IMR-90 (cell line): ENCODE results near the gene NKAP.
"Not testable (repeated sequence)": the region's sequence is repeated elsewhere in the genome, so short reads cannot be mapped to it uniquely, and the experiment has no call there.

Experiments
- CEBPB ChIP-seq: IDR thresholded peaks from 2 replicates; pipeline ENCODE4 v1.6.1; 2012; ENCODE audit warnings: low read depth, low read length, improper control_type of control experiment
- CHD1 ChIP-seq: IDR thresholded peaks from 2 replicates; pipeline ENCODE4 v1.6.1; 2012; ENCODE audit warnings: low read depth, low read length, improper control_type of control experiment
- CTCF ChIP-seq: conservative IDR thresholded peaks from 2 replicates; pipeline ENCODE4 v1.5.1; 2012; ENCODE audit warnings: mild to moderate bottlenecking, low read depth, low read length, improper control_type of control experiment
- MXI1 ChIP-seq: IDR thresholded peaks from 2 replicates; pipeline ENCODE4 v1.6.1; 2012; ENCODE audit warnings: low read depth, mild to moderate bottlenecking, low read length, moderate library complexity, borderline replicate concordance
- POLR2A ChIP-seq: IDR thresholded peaks from 2 replicates; pipeline ENCODE4 v1.6.1; 2012; ENCODE audit warnings: mild to moderate bottlenecking, low read depth, low read length
- RAD21 ChIP-seq: IDR thresholded peaks from 2 replicates; pipeline ENCODE4 v1.6.1; 2012; ENCODE audit warnings: low read length, improper control_type of control experiment
- RCOR1 ChIP-seq: IDR thresholded peaks from 2 replicates; pipeline ENCODE4 v1.6.1; 2012; ENCODE audit warnings: mild to moderate bottlenecking, low read length, improper control_type of control experiment; ENCODE audit not compliant: insufficient replicate concordance
- RFX5 ChIP-seq: IDR thresholded peaks from 2 replicates; pipeline ENCODE4 v1.8.0; 2012; ENCODE audit warnings: low read depth, mild to moderate bottlenecking, low read length, moderate library complexity
- USF2 ChIP-seq: fragments of 150-350 bp; IDR thresholded peaks from 2 replicates; pipeline ENCODE4 v1.6.1; 2017; ENCODE audit warnings: mild to moderate bottlenecking, antibody characterized with exemption, low read length, low read depth

GRCh38 chrX:119966837-119967236, 23.3 kb upstream of the NKAP start:
- TF ChIP-seq POLR2A, CTCF, MXI1, RCOR1, CEBPB, USF2, CHD1, RAD21, RFX5: not testable (repeated sequence)
